ENCODE data around the gene LYPD3. TPM values are rescaled to one million over a fixed set of nuclear protein-coding genes. Genes with fewer than 3 reads are reported as not detected.

LYPD3 gene
- total and polyA plus RNA-seq, 10 of the 15 experiments (the other 5 are each of a cell fraction or from before 2014, with no cell fraction given): 0.03 to 0.28 (median 0.12) TPM; not detected in 6

DNA sequence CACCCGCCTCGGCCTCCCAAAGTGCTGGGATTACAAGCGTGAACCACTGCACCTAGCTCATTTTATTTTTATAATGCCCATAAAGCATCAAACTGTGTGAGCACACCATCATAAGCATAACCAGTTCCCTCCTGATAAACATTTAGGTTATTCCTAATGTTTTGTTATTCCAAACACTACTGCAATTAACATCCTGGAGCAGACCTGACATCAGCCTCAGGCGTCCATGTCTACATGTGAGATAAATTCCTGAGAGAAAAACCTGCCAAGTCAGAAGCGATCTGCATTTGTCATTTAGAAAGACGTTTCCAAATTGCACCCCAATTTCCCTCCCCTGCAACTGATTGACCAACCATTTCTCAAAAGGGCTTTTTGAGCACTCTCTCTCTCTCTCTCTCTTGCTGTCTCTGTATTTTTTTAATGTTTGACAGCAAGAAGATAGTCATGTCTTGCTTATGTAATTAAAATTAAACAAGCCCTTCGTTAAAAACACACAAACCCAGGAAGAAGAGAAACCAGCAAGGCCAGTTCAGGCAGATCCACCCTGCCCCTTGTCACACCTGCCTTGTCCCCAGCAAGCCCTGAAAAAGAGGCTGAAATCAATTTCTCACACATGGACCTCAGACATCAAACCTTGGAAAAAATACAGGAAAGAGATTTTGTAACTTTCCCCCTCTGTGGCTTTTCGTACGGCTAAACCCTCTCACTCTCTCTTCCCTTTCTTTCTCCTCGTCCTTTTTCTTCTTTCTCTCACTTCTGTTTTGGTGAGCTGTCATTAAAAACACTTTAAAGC, 9.9 kb downstream of the LYPD3 start:
- no peak for FAIRE-seq
- H3K9me3 ChIP-seq (replicated peaks; ENCODE audit: control insufficient read depth, insufficient read depth, low read length): no peaks in the 10 kb centered on the region; the same call in 2 of the 3 replicates

DNA sequence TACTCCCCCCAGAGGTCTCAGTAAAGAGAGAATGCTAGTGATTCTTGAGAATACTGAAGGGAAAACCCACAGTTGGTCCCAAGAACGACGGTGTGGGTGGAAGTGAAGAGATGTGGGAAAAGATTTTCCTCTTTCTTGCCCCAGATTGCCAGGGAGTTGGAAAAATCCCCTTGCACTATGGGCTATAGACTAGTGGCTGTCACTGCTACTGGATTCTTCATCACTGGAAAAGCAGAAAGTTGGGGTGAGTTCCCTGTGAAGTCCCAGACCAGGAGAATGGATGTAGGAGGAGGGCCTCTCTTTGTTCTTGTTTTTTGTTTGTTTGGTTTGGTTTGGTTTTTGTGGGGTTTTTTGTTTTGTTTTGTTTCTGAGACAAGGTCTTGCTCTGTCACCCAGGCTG, 11.4 kb downstream of the LYPD3 start:
- no peaks in the 10 kb centered on the region for H3K27me3 ChIP-seq (replicated peaks in 1 of 2; ENCODE audit: control insufficient read depth in 2 of 2, insufficient read depth in 2 of 2, low read length in 1 of 2)
- CTCF ChIA-PET: no interaction called here
- no peak for TF ChIP-seq HDAC2 (IDR thresholded peaks at IDR 0.05)
- no peak for TF ChIP-seq ZNF217 (IDR thresholded peaks at IDR 0.05)
- TF ChIP-seq EP300 (IDR thresholded peaks at IDR 0.05; ENCODE audit: borderline replicate concordance in 1 of 2, control insufficient read depth in 1 of 2, low read depth in 2 of 2, low read length in 2 of 2): no peak
- TF ChIP-seq POU2F2 (IDR thresholded peaks at IDR 0.05; ENCODE audit: borderline replicate concordance, low read depth, low read length): no peak
- TF ChIP-seq, protein P1, sequence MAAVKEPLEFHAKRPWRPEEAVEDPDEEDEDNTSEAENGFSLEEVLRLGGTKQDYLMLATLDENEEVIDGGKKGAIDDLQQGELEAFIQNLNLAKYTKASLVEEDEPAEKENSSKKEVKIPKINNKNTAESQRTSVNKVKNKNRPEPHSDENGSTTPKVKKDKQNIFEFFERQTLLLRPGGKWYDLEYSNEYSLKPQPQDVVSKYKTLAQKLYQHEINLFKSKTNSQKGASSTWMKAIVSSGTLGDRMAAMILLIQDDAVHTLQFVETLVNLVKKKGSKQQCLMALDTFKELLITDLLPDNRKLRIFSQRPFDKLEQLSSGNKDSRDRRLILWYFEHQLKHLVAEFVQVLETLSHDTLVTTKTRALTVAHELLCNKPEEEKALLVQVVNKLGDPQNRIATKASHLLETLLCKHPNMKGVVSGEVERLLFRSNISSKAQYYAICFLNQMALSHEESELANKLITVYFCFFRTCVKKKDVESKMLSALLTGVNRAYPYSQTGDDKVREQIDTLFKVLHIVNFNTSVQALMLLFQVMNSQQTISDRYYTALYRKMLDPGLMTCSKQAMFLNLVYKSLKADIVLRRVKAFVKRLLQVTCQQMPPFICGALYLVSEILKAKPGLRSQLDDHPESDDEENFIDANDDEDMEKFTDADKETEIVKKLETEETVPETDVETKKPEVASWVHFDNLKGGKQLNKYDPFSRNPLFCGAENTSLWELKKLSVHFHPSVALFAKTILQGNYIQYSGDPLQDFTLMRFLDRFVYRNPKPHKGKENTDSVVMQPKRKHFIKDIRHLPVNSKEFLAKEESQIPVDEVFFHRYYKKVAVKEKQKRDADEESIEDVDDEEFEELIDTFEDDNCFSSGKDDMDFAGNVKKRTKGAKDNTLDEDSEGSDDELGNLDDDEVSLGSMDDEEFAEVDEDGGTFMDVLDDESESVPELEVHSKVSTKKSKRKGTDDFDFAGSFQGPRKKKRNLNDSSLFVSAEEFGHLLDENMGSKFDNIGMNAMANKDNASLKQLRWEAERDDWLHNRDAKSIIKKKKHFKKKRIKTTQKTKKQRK (IDR thresholded peaks at IDR 0.05; ENCODE audit: low read depth, low read length): no peak
- no peak for TF ChIP-seq SIN3A (IDR thresholded peaks at IDR 0.05; ENCODE audit: low read depth, low read length)
- no peak for TF ChIP-seq CHD4 (IDR thresholded peaks at IDR 0.05)
- TF ChIP-seq SUZ12 (IDR thresholded peaks at IDR 0.05; ENCODE audit: unreplicated experiment): no peak
- no peak for TF ChIP-seq ZNF274 (IDR thresholded peaks at IDR 0.05; ENCODE audit: insufficient read depth, insufficient read length)
- no peak for TF ChIP-seq SP1 (IDR thresholded peaks at IDR 0.05; ENCODE audit: low read depth, low read length)
- no peak for TF ChIP-seq BMI1 (IDR thresholded peaks at IDR 0.05; ENCODE audit: borderline replicate concordance)
- TF ChIP-seq NR2F1 (conservative IDR thresholded peaks at IDR 0.05): no peak
- intact Hi-C loops (cut with micrococcal nuclease; ENCODE audit: unreplicated experiment) (no loop called here), in situ Hi-C loops (cut with MboI) (no loop called here)
- WGBS (ENCODE audit: insufficient coverage, insufficient replicate concordance, low lambda C conversion rate, missing lambda C conversion rate): 5% methylated on average over 2 of the region's 2 CpGs
- RAD21 ChIA-PET (ENCODE audit: unreplicated experiment): no interaction called here
- no TSS peak for BruUV-seq (replicated peaks)
- SMC1A ChIA-PET (ENCODE audit: uncharacterized antibody, unreplicated experiment): no interaction called here
- H3K4me3 ChIP-seq: no peak overlapping the region
- no peak overlapping the region for H3K4me2 ChIP-seq (ENCODE audit: control insufficient read depth, insufficient read depth)
- no peaks in the 10 kb centered on the region for H3K36me3 ChIP-seq (ENCODE audit: control insufficient read depth in 2 of 2, insufficient read depth in 2 of 2, low read length in 1 of 2)
- FAIRE-seq: no peak
- no peak overlapping the region for H2AFZ ChIP-seq (ENCODE audit: control insufficient read depth, low read depth, low read length)
- H3K79me2 ChIP-seq (ENCODE audit: control insufficient read depth, insufficient read depth, low read length): no peaks in the 10 kb centered on the region
- no peaks in the 10 kb centered on the region for H4K20me1 ChIP-seq (ENCODE audit: control insufficient read depth, insufficient read depth)
- no peaks in the 10 kb centered on the region for H3K4me1 ChIP-seq (ENCODE audit: control insufficient read depth, insufficient read depth, low read length)
- POLR2A ChIA-PET: interaction anchor here (0.7 kb wide), 1 partner anchor 234 kb away, joined by 3 read pairs; no protein-coding TSS in a partner anchor
- no peaks in the 10 kb centered on the region; the same call in 2 of the 3 replicates for H3K9me3 ChIP-seq (replicated peaks; ENCODE audit: control insufficient read depth, insufficient read depth, low read length)
- no peak overlapping the region for H3K27ac ChIP-seq (ENCODE audit: control insufficient read depth, insufficient read depth)
- ATAC-seq: no peak
- no peak overlapping the region for H3K9ac ChIP-seq (ENCODE audit: control insufficient read depth, insufficient read depth, low read length)
- DNase-seq (ENCODE audit: low read depth, low spot score): no peak

More for the DNA sequence above, 9.9 kb downstream of the LYPD3 start:
- no peak overlapping the region for H3K4me3 ChIP-seq
- H3K36me3 ChIP-seq (ENCODE audit: control insufficient read depth in 2 of 2, insufficient read depth in 2 of 2, low read length in 1 of 2): no peaks in the 10 kb centered on the region
- no peak overlapping the region for H3K9ac ChIP-seq (ENCODE audit: control insufficient read depth, insufficient read depth, low read length)
- intact Hi-C loops (cut with micrococcal nuclease; ENCODE audit: unreplicated experiment) (no loop called here), in situ Hi-C loops (cut with MboI) (no loop called here)
- H3K4me2 ChIP-seq (ENCODE audit: control insufficient read depth, insufficient read depth): no peak overlapping the region
- H3K27me3 ChIP-seq (replicated peaks in 1 of 2; ENCODE audit: control insufficient read depth in 2 of 2, insufficient read depth in 2 of 2, low read length in 1 of 2): no peaks in the 10 kb centered on the region
- no TSS peak for BruUV-seq (replicated peaks)
- H3K27ac ChIP-seq (ENCODE audit: control insufficient read depth, insufficient read depth): no peak overlapping the region
- RAD21 ChIA-PET (ENCODE audit: unreplicated experiment): no interaction called here
- SMC1A ChIA-PET (ENCODE audit: uncharacterized antibody, unreplicated experiment): interaction anchor here (0.5 to 0.8 kb wide), 2 partner anchors 65 to 219 kb away, joined by 3 read pairs; no protein-coding TSS in a partner anchor
- 11% methylated on average over 10 of the region's 10 CpGs for WGBS (ENCODE audit: insufficient coverage, insufficient replicate concordance, low lambda C conversion rate, missing lambda C conversion rate)
- H3K79me2 ChIP-seq (ENCODE audit: control insufficient read depth, insufficient read depth, low read length): no peaks in the 10 kb centered on the region
- H3K4me1 ChIP-seq (ENCODE audit: control insufficient read depth, insufficient read depth, low read length): no peaks in the 10 kb centered on the region
- no peaks in the 10 kb centered on the region for H4K20me1 ChIP-seq (ENCODE audit: control insufficient read depth, insufficient read depth)
- no peak for ATAC-seq
- CTCF ChIA-PET: interaction anchor here (0.7 to 3.0 kb wide), 5 partner anchors 8 to 139 kb away, joined by 3 to 16 read pairs (median 3); no protein-coding TSS in a partner anchor
- TF ChIP-seq RCOR1 (conservative IDR thresholded peaks at IDR 0.05; ENCODE audit: low read depth, low read length): no peak
- POLR2A ChIA-PET: interaction anchor here (0.5 kb wide), 1 partner anchor 17 kb away, joined by 5 read pairs; no protein-coding TSS in a partner anchor
- H2AFZ ChIP-seq (ENCODE audit: control insufficient read depth, low read depth, low read length): no peak overlapping the region
- DNase-seq (ENCODE audit: low read depth, low spot score): no peak

All from GM12878 (cell line).